ENCODE measurements around the gene PARN.

GRCh38 chr16:14475370-14476139 lies 154.5 kb downstream of the PARN start:
- TF ChIP-seq CEBPB (IDR thresholded peaks at IDR 0.05; ENCODE audit: low read depth, low read length) (no peak), NFE2L2 (IDR thresholded peaks at IDR 0.05; ENCODE audit: low read depth, low read length) (no peak), SMC3 (IDR thresholded peaks at IDR 0.05; ENCODE audit: low read depth, low read length) (no peak), CTCF (conservative IDR thresholded peaks at IDR 0.05; ENCODE audit: low read depth, low read length) (no peak), POLR2A (IDR thresholded peaks at IDR 0.05; ENCODE audit: low read depth, low read length) (no peak), RFX5 (IDR thresholded peaks at IDR 0.05; ENCODE audit: low read depth, low read length) (no peak), RCOR1 (IDR thresholded peaks at IDR 0.05; ENCODE audit: insufficient replicate concordance, low read length) (no peak), MXI1 (IDR thresholded peaks at IDR 0.05; ENCODE audit: borderline replicate concordance, low read depth, low read length) (no peak), CHD1 (IDR thresholded peaks at IDR 0.05; ENCODE audit: low read depth, low read length) (no peak), RAD21 (IDR thresholded peaks at IDR 0.05; ENCODE audit: low read length) (no peak), MAFK (IDR thresholded peaks at IDR 0.05; ENCODE audit: low read depth, low read length) (no peak)
- TF ChIP-seq, protein P1, sequence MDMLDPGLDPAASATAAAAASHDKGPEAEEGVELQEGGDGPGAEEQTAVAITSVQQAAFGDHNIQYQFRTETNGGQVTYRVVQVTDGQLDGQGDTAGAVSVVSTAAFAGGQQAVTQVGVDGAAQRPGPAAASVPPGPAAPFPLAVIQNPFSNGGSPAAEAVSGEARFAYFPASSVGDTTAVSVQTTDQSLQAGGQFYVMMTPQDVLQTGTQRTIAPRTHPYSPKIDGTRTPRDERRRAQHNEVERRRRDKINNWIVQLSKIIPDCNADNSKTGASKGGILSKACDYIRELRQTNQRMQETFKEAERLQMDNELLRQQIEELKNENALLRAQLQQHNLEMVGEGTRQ (IDR thresholded peaks at IDR 0.05; ENCODE audit: low read depth, low read length) = no peak
